Stimulated activated CD4-positive, alpha-beta T cell treated with anti-CD3 and anti-CD28 coated beads, Interleukin-15, amount 100 ng/mL, for 24 hours (primary cell): ENCODE results near the gene LRMDA.

ENCODE experiments used
- DNase-seq: peaks from one replicate; pipeline ENCODE4 v3.0.0-alpha.2; 2020

LRMDA gene

GRCh38 chr10:75449382-75450074 is 18.1 kb downstream of the LRMDA start:
- no peak for DNase-seq

DNA sequence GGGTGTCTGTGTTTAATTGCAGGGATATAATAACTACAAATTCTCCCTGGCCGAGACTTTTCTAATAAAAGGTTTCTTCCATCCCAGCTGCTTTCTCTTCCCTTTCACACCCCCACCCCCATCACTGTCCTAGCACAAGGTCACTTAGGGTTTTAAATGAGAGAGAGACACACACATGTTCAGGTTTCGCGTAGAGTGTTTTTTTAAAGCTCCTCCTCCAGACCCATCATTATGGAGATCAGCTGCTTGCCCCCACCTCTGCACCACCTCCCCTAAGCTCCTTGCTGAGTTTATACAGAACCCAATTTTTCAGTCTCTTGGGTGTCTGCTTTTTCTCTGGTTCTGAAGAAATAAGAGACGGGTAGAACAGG is 18.6 kb downstream of the LRMDA start:
- no peak for DNase-seq

DNA sequence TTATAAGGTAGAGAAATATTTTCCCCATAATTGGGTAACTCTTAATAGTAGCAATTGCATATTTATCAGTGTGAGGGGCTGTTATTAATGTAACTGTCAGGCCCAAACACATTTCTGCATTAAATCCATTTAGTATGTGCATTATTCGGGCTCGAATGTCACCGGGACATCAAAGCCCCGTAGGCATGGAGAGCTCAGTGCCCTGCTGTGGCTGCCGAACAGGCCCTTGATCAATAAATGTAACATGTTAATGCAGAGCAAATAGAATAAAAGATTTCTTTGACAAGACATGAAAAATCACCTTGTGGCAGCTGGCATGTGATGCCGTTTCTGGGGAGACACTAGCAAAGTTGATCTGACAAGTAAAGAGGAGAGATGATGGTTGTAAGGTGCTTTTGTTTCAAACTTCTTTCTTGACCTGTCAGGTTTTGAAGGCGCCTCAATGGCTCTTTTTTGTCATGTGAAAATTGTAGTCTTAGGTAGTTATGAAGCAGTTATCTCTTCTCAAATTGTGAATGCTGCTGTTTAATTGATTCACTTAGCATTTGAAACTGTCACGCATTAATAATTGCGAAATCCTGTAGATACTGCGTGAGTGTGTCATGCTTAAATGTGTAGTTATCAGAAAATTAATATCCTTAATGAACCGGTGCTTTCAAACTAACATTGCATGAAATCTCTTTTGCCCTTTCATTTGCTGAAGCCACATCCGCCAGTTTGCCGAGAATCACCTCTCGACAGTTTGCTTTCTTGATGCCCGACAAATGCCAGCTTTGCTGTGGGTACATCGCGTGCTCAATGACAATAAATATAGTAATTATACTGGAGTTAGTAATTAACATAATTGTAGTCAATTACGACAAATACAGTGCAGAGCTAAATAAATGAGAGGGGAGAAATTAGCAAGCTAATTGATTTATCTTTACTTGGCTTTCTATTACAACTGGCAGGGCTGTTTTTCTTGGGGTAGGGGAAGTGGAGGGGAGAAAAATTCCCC is 19.5 kb downstream of the LRMDA start:
- DNase-seq: no peak

GRCh38 chr10:75451831-75452230 is 20.4 kb downstream of the LRMDA start:
- DNase-seq: no peak

GRCh38 chr10:75452997-75453396 is 21.6 kb downstream of the LRMDA start:
- DNase-seq: no peak

DNA sequence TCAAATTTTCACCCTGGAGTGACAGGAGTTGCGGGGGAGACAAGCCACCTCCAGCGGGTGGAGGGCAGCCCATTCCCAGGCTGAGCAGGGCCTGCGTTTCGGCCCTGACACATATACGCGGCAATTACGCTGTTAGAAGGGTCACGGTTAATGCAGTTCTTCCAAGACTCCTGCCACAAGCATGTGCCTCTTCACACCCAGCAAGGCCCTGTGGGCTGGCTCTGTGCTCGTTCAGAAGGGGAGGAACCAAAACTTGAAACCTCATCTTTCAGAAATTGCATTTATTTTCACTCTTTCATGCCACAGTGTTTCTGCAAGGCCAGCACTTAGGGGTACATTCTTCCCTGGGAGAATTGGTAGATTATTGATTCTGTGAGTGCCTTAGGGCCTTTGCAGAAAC is 24.7 kb downstream of the LRMDA start:
- no peak for DNase-seq

DNA sequence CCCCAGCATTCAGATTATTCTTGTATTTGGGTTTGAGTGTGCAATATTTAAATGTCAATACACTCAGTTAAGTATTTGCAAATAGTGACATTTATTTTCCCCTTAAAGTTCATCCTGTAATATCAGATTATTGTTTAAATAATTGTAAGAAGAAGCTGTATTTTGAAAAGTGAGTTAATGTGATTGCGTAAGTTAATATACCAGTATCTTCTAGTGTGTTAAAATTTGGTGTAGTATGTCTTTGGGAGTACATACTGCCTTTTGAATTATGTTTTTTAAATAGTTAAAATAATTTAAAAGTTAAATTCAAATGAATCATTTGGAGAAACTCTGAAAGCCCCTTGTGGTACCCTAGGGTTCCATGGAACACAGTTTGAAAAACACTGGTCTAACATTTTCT is 28.6 kb downstream of the LRMDA start:
- DNase-seq: no peak

DNA sequence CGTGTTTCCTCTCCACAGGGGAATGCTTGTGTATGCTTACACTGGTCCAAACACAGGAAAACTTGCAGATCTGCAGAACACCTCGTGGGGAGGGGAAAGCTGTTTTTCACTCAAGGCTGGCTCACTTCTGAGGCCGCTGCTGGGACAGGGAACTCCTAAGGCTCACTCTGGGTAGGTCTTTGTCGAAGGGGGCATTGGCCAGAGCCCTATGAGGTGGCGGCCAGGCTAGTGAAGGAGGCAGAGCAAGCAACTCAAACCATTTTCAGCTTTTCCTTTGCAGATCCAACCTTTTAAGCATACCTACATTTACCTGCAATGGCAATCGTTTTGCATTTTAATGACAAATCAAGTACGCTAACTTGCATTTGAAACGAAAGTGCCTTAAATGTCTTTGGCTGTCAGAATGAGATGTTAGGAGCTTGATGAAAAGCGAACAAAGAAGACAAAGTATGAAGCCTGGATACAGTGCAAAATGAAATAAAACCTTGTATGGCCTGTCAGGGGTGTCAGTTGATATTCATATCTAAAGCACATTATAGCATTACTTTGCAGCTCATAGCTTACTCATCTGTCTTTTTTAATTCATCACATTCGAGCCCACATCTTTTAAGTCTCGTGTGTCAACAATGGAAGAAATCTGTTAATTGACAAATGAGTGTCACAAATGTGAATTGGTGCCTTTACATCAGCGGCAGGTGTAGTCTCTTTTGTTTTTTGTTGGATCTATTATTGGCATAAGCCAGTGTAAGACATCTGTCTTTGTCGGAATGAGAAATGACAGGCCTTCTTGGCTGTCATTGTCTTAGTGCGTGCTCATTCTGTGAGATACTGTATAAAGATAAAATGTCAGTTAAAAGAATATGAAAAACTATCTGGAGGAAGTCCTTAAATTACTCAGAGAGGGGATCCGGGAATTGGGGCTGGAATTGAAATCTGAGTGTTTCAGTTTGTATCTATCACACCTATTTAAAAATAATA is 30.5 kb downstream of the LRMDA start:
- DNase-seq: no peak

GRCh38 chr10:75462865-75463264 is 31.4 kb downstream of the LRMDA start:
- no peak for DNase-seq

DNA sequence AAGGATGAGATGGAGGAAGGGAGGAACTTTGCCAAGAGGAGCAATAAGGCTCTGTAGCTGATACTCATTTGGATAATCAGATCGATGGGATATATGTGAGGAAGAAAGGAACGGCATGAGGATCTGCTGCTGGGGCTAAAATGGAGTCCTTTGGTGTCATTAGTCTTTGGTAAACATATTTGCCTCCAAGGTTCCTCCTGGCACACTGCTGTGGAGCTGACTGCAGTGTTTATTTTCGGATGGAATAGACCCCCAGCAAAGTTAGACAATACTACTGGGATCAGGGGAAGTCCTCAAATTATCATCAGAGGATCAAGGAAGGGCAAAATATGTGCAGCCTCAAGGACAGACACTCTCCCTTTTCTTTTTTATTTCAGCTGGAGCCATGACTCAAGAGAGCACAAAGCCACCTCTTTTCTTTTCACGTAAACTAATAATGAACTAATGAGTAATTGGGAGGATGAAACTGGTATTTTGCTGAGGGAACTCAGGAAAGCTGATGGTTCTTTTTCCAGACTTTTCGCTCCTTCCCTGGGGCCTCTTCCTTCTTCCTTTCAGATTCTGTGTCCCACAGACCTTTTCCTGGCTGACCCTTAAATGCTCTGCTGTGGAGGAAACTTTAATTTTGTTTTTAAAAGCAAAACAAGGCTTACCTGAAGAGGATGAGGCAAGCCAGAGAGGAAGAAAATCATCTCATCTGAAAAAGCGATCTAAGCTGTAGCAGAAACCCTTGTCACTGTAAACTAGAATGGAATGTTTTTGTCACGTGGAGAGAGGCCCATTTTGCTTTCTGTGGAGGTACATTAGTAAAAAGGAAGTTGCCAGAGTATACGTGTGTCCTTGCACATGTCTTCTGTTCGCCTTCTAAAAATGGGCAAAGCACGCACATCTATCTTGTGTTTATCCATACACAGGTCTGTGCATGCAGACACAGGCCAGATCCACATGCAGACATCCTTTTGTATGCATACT is 33.3 kb downstream of the LRMDA start:
- DNase-seq: no peak

GRCh38 chr10:75465450-75465827 is 34.0 kb downstream of the LRMDA start:
- DNase-seq: no peak

DNA sequence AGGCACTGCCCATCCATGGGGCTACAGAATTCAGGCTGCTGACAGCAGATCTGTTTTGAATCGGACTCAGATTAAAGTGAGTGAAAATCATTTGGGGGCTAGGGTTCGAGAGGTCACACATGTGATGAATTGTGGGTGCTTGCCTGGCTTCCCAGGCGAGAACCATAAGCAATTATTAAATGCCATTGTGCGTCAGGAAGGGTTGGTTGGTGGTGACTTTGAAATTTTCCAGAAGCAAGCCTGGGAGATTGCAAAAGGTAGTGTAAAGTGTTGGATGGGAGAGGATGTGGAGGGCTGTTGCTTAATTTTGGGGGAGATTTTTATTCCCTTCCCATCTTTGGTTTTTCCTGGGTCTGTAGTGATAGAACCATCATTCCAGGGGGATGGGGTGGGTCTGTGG is 34.6 kb downstream of the LRMDA start:
- no peak for DNase-seq

DNA sequence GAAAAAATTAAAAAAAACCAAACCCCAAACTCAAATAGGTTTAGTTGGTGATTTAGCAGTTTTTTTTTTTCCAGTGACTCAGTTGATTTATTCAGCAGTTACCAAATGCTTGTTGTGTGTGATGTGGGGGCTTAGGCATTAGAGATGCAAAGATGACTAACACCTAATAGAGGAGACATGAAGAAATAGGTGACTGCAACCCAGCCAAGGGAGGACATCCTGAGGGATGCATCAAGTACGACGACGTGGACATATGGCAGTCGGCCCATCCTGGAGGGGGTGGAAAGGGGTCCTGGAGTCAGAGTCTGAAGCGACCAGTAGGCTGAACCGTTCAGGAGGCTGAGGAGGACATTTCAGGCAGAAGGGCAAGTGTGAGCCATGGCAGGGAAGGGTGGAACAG is 35.5 kb downstream of the LRMDA start:
- DNase-seq: no peak

DNA sequence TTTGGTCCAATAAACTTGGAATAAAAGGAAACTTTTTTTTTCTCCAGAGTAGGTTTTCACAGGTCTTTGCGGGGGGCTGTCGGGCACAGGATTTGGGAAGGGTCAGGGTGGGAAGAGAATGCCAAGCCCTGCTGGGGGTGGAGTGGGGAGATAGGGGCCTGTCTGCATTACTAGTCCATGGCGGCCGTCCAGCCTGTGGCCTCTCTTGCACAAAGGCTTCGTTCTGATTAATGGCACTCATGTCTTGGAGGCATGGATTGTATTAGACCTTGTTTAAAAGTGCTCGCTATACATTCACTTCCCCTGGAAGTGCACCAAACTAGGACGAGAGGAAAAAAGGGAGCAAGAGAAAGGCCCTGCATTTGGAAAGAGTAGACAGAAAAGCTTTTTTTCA is 37.2 kb downstream of the LRMDA start:
- no peak for DNase-seq

DNA sequence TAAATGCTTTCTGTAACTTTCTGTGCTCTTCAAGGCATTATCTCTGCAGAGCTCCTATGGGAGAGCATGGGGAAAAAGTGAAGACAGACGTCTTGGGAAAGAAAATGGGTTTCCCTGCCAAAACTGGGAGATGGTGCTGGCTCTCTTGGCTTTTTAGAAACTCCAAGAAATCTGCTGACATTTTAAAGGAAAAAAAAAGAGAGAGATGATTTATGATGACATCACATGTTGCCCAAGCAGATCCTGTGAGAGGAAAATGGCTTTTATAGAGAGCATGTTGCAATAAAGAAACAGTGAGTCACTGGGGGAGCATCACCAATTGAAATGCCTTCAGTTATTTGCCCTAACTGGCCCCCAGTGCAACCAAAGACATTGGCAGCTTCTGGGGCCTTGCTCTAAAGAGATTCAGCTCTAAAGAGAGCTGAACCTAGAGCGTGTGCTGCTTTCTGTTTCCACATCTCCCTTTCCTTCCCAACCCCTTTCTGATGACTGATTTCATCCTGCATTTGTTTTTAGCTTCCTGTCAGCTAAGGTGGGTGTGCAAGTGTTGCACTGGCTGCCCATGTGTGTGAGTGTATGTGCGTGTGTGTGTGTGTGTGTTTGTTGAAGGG is 37.7 kb downstream of the LRMDA start:
- DNase-seq: no peak

GRCh38 chr10:75470901-75471300 is 39.5 kb downstream of the LRMDA start:
- DNase-seq: no peak

DNA sequence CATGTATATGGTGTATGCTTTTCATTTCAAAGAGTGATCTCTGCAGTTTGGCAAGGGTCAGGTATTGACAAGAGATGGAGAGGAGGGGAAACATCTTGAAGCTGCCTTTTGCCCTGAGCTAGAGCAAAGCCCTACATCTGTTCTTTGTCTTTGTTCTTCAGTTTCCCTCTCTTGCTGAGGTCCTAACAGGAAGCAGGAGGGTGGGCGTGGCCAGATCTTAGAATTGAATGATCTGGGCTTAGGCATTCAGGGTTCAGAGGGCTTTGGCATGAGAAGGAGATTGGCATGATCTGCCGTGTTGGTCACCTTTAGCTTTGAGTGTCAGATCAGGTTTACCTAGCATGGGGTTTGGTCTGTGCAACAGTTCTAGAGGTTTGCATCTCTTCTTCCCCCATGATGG is 41.3 kb downstream of the LRMDA start:
- no peak for DNase-seq

DNA sequence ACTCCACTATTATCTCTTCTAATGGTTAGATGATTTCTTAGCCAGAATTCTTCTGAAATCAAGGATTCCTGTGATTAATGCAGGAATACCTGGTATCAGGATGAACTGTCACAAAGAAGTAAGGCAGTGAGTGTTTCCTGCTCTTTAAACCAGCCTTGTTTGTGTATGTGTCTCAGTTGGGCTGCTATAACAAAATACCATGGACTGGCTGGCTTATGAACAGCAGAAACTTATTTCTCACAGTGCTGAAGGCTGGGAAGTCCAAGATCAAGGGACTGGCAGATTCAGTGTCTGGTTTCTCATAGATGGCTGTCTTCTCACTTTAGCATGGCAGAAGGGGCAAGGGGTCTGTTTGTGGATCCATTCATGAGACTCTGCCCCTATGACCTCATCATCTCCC is 42.7 kb downstream of the LRMDA start:
- DNase-seq: no peak

GRCh38 chr10:75475460-75476182 is 44.2 kb downstream of the LRMDA start:
- no peak for DNase-seq

- DNase-seq: no peak
Observed at GRCh38 chr10:75476569-75476968, 45.1 kb downstream of the LRMDA start.

DNA sequence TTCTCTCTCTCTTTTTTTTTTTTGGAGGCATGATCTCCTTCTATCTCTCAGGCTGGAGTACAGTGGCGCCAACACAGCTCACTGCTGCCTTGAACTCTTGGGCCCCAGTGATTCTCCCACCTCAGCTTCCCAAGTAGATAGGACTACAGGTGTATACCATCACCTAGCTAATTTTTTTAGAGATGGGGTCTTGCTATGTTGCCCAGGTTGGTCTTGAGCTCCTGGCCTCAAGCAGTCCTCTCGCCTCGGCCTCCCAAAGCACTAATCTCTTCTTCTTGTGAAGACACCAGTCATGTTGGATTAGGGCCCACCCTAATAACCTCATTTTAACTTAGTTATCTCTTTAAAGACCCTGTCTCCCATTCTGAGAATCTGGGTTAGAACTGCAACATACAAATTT is 45.6 kb downstream of the LRMDA start:
- no peak for DNase-seq
